HG02798 (cell line): ENCODE data around the gene FEN1.

ENCODE experiments used
- ATAC-seq: cut with Tn5 transposase; IDR thresholded peaks from one replicate; pipeline ENCODE4 v1.9.1; 2021; ENCODE audit warnings: mild to moderate bottlenecking; ENCODE audit not compliant: unreplicated experiment, poor library complexity

The FEN1 gene

DNA sequence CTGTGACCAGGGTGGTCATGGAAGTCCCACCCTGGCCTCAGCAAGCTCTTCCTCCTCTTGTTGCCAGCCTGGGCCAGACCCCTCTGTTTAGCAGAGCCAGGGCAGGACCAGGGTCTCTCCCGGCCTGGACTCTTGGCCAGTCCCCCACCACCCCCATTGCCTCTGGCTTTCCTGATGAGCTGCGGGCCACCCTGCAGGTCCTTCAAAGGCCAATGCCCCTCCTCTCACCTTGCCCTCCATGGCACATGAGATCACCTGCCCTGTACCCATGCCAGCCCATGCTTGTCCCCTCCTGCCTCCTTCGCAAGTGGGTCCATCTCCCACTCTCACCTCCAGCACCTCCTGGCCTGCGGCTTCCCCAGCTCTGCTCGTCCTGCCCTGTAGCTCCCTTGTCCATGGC lies 45.8 kb downstream of the FEN1 start:
- ATAC-seq, result no peak

GRCh38 chr11:61838921-61839320 lies 46.2 kb downstream of the FEN1 start:
- no peak for ATAC-seq

DNA sequence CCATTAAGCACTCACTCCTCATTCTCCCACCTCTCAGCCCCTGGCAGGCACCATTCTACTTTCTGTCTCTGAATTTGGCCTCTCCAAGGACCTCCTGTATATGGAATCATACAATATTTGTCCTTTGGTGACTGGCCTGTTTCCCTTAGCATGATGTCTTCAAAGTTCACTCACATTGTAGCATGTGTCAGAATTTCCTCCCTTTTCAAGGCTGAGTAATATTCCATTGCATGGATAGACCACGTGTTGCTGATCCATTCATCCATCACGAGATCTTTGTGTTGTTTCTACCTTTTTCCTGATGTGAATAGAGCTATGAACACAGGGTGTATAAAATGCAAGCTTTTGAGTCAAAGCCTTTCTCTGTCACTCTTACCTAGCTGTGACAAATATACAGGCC lies 47.0 kb downstream of the FEN1 start:
- no peak for ATAC-seq

DNA sequence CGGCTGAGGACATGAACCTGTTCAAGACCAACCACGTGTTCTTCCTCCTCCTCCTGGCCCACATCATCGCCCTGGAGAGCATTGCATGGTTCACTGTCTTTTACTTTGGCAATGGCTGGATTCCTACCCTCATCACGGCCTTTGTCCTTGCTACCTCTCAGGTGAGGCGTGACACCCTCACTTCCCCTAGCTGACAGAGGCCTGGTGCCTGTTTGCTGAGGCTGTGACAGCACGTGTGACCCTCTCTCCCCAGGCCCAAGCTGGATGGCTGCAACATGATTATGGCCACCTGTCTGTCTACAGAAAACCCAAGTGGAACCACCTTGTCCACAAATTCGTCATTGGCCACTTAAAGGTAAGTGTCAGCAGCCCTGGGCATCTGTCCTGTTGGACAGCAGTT lies 47.7 kb downstream of the FEN1 start:
- ATAC-seq, result no peak

- ATAC-seq, result no peak
Measured at GRCh38 chr11:61841636-61842527, 49.2 kb downstream of the FEN1 start.

- ATAC-seq, result no peak
Measured at GRCh38 chr11:61842528-61842820, 49.8 kb downstream of the FEN1 start.

DNA sequence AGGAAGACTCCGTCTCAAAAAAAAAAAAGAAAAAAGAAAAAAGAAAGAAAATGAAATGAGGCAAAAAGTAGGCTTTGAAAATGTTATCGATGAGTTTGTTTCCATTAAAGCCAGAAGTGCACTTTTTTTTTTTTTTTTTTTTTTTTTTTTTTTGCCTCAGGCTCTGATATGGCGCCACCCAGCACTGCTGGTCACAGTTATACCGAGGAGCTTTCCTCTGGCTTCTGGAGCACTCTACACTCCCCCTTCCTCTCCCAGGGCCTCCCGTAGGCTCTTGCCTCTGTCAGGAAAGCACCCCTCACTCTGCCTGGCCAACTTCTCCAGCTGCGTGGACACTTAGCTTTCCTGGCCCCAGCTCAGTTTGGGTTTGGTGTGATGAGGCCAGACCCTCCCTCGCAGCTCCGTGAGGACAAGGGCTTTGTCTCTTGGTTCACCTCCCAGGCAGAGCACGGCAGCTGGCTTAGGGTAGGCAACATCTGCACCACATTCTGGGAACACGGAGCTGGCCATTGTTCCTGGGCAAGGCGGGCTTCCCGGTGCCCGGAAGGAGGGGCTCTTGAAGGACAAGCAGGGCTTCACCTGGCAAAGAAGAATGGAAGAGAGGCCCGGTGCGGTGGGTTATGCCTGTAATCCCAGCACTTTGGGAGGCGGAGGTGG lies 52.3 kb downstream of the FEN1 start:
- no peak for ATAC-seq

GRCh38 chr11:61846362-61847020 lies 53.8 kb downstream of the FEN1 start:
- ATAC-seq, result no peak
